ENCODE results near the gene TMEM185A. TPM values are rescaled to one million over a fixed set of nuclear protein-coding genes. Genes with fewer than 3 reads are reported as not detected.
"Not testable (repeated sequence)": the region's sequence is repeated elsewhere in the genome, so short reads cannot be mapped to it uniquely, and the experiment has no call there.

Gene TMEM185A
- total RNA-seq, 3 donors from 2014 or later (not counting 1 experiment from before 2014, with no cell fraction given): 15.1 to 29.6 (median 26.6) TPM

DNA sequence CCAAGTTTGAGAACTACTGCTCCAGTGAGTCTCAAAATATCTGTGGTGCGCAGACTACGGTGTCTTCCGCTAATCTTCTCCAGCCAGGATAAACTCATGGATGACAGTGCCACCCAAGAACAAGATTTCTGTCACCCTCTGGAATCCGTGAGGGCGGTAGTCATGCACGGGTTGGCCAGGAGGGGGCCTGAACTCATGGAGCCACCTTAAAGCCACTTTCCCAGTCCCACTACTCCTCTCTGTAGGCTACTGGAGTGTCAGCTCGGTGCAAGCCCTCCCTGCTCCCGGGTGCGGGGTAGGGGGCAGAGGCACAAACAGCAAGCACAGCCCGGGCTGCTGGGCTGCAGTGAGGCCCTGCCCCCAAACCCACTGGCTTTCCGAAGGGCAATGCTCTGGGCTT lies 33.0 kb downstream of the TMEM185A start:
- H3K9me3 Mint-ChIP-seq; intact Hi-C loops (cut with micrococcal nuclease); H3K4me1 ChIP-seq (ENCODE audit: control insufficient read depth, insufficient read depth, low read length); H3K36me3 ChIP-seq (ENCODE audit: control insufficient read depth, insufficient read depth, low read length); H3K27me3 Mint-ChIP-seq (ENCODE audit: low read depth in 2 of 2); H3K4me3 Mint-ChIP-seq; H3K4me1 Mint-ChIP-seq; H3K27me3 ChIP-seq (ENCODE audit: control insufficient read depth, insufficient read depth, low read length); H3K9me3 ChIP-seq (ENCODE audit: control insufficient read depth, insufficient read depth, low read length); DNase-seq; H3K27ac Mint-ChIP-seq; H3K4me3 ChIP-seq (ENCODE audit: low read length); ATAC-seq; H3K36me3 Mint-ChIP-seq; H3K27ac ChIP-seq (ENCODE audit: low read length): not testable (repeated sequence)
- WGBS (ENCODE audit: insufficient coverage): no CpG with 5 or more reads among the region's 11 CpGs

DNA sequence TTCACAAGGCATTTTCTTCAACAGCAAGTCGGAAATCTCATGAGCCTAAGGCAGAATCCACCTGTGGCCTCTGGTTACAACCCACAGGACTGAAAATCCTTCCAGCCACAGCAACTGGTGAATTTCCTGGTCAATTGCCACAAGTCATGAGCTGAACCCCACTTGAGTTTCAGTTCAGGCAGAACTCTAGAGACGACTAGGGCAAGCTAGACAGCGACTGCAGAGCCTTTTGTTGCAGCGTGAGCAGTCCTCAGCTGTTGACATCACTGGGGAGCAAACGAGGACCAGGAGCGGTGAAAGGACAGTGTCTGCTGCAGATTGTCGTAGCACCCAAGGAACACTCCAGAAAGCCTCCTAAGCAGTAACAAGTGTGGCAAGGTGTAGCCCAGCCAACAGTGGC lies 35.6 kb downstream of the TMEM185A start:
- intact Hi-C loops (cut with micrococcal nuclease); H3K27me3 ChIP-seq (ENCODE audit: control insufficient read depth, insufficient read depth, low read length); ATAC-seq; H3K4me1 ChIP-seq (ENCODE audit: control insufficient read depth, insufficient read depth, low read length); H3K27ac ChIP-seq (ENCODE audit: low read length); H3K4me1 Mint-ChIP-seq; H3K4me3 ChIP-seq (ENCODE audit: low read length); H3K9me3 Mint-ChIP-seq; H3K27me3 Mint-ChIP-seq (ENCODE audit: low read depth in 2 of 2); H3K27ac Mint-ChIP-seq; H3K4me3 Mint-ChIP-seq; H3K9me3 ChIP-seq (ENCODE audit: control insufficient read depth, insufficient read depth, low read length); H3K36me3 Mint-ChIP-seq; H3K36me3 ChIP-seq (ENCODE audit: control insufficient read depth, insufficient read depth, low read length); DNase-seq: not testable (repeated sequence)
- WGBS (ENCODE audit: insufficient coverage): no CpG with 5 or more reads among the region's 7 CpGs

DNA sequence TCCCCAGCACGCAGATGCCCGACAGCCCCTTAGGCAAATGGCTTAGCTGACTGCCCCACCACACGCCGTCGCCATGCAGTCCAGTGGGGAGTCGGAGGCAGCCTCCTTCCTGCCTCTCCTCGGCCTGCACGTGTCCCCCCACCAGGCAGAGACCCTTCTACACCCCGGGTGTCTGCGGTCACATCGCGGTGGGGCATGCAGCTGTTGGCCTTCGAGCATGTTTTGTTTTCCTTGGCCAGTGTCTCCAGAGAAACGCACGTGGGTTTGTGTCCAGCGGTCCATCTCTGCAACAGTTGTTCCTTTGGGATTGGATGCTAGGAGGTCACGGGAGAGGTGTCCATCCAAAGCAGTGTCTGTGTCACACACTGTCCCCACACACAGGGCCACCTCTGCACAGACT lies 36.4 kb downstream of the TMEM185A start, which contains the start of gene HSFX2:
HSFX2 (minus strand) TSS at position 101 of the 400 bp plus-strand sequence. CDS start 614 bp downstream, outside the sequence.
- H3K36me3 Mint-ChIP-seq; H3K27me3 ChIP-seq (ENCODE audit: control insufficient read depth, insufficient read depth, low read length); H3K4me1 Mint-ChIP-seq; DNase-seq; H3K27ac Mint-ChIP-seq; H3K9me3 Mint-ChIP-seq; H3K36me3 ChIP-seq (ENCODE audit: control insufficient read depth, insufficient read depth, low read length); H3K4me1 ChIP-seq (ENCODE audit: control insufficient read depth, insufficient read depth, low read length); intact Hi-C loops (cut with micrococcal nuclease); H3K9me3 ChIP-seq (ENCODE audit: control insufficient read depth, insufficient read depth, low read length); H3K4me3 Mint-ChIP-seq; H3K27ac ChIP-seq (ENCODE audit: low read length); H3K4me3 ChIP-seq (ENCODE audit: low read length); H3K27me3 Mint-ChIP-seq (ENCODE audit: low read depth in 2 of 2); ATAC-seq: not testable (repeated sequence)
- WGBS (ENCODE audit: insufficient coverage): no CpG with 5 or more reads among the region's 17 CpGs

DNA sequence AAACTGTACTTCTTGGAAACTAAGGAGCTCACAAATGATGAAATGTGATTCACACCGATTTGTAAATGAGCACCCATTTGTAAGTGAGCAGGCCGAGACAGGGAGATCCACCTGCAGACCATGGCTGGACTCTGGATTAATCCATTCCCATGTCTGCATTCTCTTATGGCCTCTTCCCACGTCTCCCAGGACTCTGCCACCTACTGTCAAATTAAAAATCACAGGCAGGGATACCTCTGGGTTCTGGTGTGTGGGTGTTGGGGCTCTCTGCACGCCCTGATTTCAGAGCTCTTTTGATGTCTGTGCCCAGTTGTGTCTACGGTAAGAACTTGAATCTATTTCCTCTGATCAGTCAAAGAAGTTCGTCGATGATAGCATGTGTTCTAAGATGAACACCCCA lies 40.6 kb downstream of the TMEM185A start:
- H3K4me1 ChIP-seq (ENCODE audit: control insufficient read depth, insufficient read depth, low read length); H3K27me3 Mint-ChIP-seq (ENCODE audit: low read depth in 2 of 2); DNase-seq; H3K4me3 Mint-ChIP-seq; H3K4me1 Mint-ChIP-seq; H3K9me3 ChIP-seq (ENCODE audit: control insufficient read depth, insufficient read depth, low read length); intact Hi-C loops (cut with micrococcal nuclease); H3K27ac ChIP-seq (ENCODE audit: low read length); H3K27ac Mint-ChIP-seq; H3K9me3 Mint-ChIP-seq; H3K36me3 Mint-ChIP-seq; H3K36me3 ChIP-seq (ENCODE audit: control insufficient read depth, insufficient read depth, low read length); H3K4me3 ChIP-seq (ENCODE audit: low read length); ATAC-seq; H3K27me3 ChIP-seq (ENCODE audit: control insufficient read depth, insufficient read depth, low read length): not testable (repeated sequence)
- WGBS (ENCODE audit: insufficient coverage): no CpG with 5 or more reads among the region's 7 CpGs

DNA sequence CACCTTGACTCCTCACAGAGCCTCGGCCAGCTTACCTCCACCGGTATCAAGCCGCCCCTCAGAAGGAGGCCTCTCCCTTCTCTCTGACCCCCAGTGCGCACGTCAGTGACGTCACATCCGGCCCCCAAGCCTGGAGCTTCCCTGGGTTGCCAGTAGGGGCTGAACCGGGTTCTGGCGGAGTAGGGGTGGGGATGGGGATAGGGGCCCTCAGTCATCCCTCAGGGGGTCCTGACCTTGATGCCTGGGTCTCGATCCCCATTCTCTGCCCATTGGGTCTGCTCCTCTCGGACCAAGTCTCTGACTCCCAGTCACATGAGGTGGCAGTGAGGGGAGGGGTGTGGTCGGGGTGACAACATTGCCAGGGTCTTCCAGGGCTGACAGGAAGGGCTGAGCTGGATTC lies 44.2 kb downstream of the TMEM185A start, which contains the start of gene MAGEA9B:
MAGEA9B (minus strand) TSS at position 101 of the 400 bp plus-strand sequence. CDS start 4,280 bp downstream, outside the sequence.
- not testable (repeated sequence) for H3K27me3 Mint-ChIP-seq (ENCODE audit: low read depth in 2 of 2)

DNA sequence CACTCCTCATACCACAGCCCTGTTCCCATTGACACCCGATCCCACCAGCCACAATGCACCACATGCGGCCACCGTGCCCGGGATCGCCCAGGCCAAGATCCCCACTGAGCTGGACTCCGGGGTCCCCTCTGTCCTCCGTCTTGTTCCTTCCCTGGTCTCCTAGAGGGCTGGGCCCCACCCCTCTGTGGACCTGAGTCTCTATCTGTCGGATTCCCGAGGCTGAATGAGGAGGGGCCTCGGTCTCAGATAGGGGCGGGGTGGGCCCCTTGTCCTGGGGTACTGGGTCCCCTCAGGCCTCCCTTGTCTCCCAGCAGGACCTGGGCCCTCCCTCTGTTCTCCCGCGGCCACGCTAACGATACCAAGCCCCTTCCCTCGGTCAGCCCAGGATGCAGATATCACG lies 46.0 kb downstream of the TMEM185A start:
- DNase-seq; H3K4me3 ChIP-seq (ENCODE audit: low read length); H3K27ac ChIP-seq (ENCODE audit: low read length); H3K27me3 ChIP-seq (ENCODE audit: control insufficient read depth, insufficient read depth, low read length); H3K9me3 Mint-ChIP-seq; H3K36me3 Mint-ChIP-seq; H3K4me1 Mint-ChIP-seq; H3K27ac Mint-ChIP-seq; H3K9me3 ChIP-seq (ENCODE audit: control insufficient read depth, insufficient read depth, low read length); H3K27me3 Mint-ChIP-seq (ENCODE audit: low read depth in 2 of 2); H3K4me1 ChIP-seq (ENCODE audit: control insufficient read depth, insufficient read depth, low read length); ATAC-seq; intact Hi-C loops (cut with micrococcal nuclease); H3K36me3 ChIP-seq (ENCODE audit: control insufficient read depth, insufficient read depth, low read length); H3K4me3 Mint-ChIP-seq: not testable (repeated sequence)
- WGBS (ENCODE audit: insufficient coverage): no CpG with 5 or more reads among the region's 17 CpGs

More for the DNA sequence above, 44.2 kb downstream of the TMEM185A start, which contains the start of gene MAGEA9B:
- H3K4me3 Mint-ChIP-seq; H3K36me3 Mint-ChIP-seq; ATAC-seq; H3K27ac Mint-ChIP-seq; H3K27ac ChIP-seq (ENCODE audit: low read length); H3K9me3 ChIP-seq (ENCODE audit: control insufficient read depth, insufficient read depth, low read length); intact Hi-C loops (cut with micrococcal nuclease); H3K36me3 ChIP-seq (ENCODE audit: control insufficient read depth, insufficient read depth, low read length); H3K27me3 ChIP-seq (ENCODE audit: control insufficient read depth, insufficient read depth, low read length); DNase-seq; H3K4me1 Mint-ChIP-seq; H3K4me1 ChIP-seq (ENCODE audit: control insufficient read depth, insufficient read depth, low read length); H3K4me3 ChIP-seq (ENCODE audit: low read length); H3K9me3 Mint-ChIP-seq: not testable (repeated sequence)
- WGBS (ENCODE audit: insufficient coverage): no CpG with 5 or more reads among the region's 12 CpGs

DNA sequence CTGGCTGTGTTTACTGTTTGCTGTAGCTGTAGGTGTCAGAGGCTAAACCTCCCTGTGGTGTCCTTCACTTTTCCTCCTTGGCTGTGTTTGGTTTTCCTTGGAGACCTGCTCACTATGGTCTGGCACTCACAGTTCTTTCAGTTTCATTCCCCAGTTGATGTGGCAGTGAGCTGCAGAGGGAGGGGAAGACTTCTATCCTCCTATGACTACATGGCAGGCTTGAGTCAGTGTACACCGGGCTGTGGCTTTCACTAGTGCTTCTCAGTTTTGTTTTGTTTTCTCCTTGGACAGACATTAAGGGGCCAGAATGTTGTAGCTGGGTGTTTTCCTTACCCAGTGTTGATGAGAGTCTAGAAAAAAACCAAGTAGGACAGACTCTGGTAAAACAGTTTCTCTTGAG lies 58.1 kb downstream of the TMEM185A start:
- intact Hi-C loops (cut with micrococcal nuclease): not testable (repeated sequence)
- WGBS (ENCODE audit: insufficient coverage): no CpG with 5 or more reads among the region's 1 CpG

More for the DNA sequence above, 58.1 kb downstream of the TMEM185A start:
- not testable (repeated sequence) for H3K27ac ChIP-seq (ENCODE audit: low read length); H3K36me3 ChIP-seq (ENCODE audit: control insufficient read depth, insufficient read depth, low read length); H3K27ac Mint-ChIP-seq; H3K27me3 Mint-ChIP-seq (ENCODE audit: low read depth in 2 of 2); H3K9me3 Mint-ChIP-seq; H3K4me1 Mint-ChIP-seq; H3K4me1 ChIP-seq (ENCODE audit: control insufficient read depth, insufficient read depth, low read length); H3K4me3 ChIP-seq (ENCODE audit: low read length); DNase-seq; H3K36me3 Mint-ChIP-seq; H3K4me3 Mint-ChIP-seq; H3K9me3 ChIP-seq (ENCODE audit: control insufficient read depth, insufficient read depth, low read length); H3K27me3 ChIP-seq (ENCODE audit: control insufficient read depth, insufficient read depth, low read length)
- ATAC-seq: peak; percentile 81 to 98 (median 82)
